Stomach (tissue), 4 donors: ENCODE results near the gene PRPS1L1.

ENCODE experiments used
- CTCF ChIP-seq, 7 experiments: fragments of 450-650 bp in 4 of 7; fragments of 200-600 bp in 3 of 7; sonication (generic) in 3 of 7; IDR thresholded peaks; one replicate each; pipeline ENCODE4 v1.5.1; 2016 to 2019; ENCODE audit warnings: antibody characterized with exemption in 7 of 7, control low read depth in 2 of 7, mild to moderate bottlenecking in 1 of 7
- EP300 ChIP-seq: sonication (generic); formaldehyde crosslinking; IDR thresholded peaks from one replicate; pipeline ENCODE4 v1.6.1; 2017; ENCODE audit warnings: antibody characterized with exemption
- POLR2A ChIP-seq, 4 donors: fragments of 450-650 bp; IDR thresholded peaks; one replicate each; pipeline ENCODE4 v1.6.1; 2016; ENCODE audit warnings: antibody characterized with exemption in 4 of 4, control low read depth in 2 of 4, mild to moderate bottlenecking in 1 of 4, moderate library complexity in 1 of 4
- POLR2AphosphoS5 ChIP-seq, 3 donors: sonication (generic); formaldehyde crosslinking; IDR thresholded peaks; one replicate each; pipeline ENCODE4 v1.6.1; 2016; ENCODE audit warnings: antibody characterized with exemption in 3 of 3

GRCh38 chr7:18003286-18003994, 24.2 kb downstream of the PRPS1L1 start:
- TF ChIP-seq POLR2A (IDR thresholded peaks at IDR 0.05) (no peak), CTCF (IDR thresholded peaks at IDR 0.05) (no peak), EP300 (no peak), POLR2AphosphoS5 (IDR thresholded peaks at IDR 0.05) (no peak)
